RWPE1 (cell line): ENCODE measurements around the gene EIF4G1.
A peak's percentile ranks its signal among the peaks of the same experiment; 100 is the strongest.
"Not testable (repeated sequence)": the region's sequence is repeated elsewhere in the genome, so short reads cannot be mapped to it uniquely, and the experiment has no call there.

ENCODE experiments used
- CTCF ChIA-PET: fragments of 350-600 bp; sonication (Branson Sonifier 250); formaldehyde crosslinking; extraction: SDS; loops from one replicate; lab custom pipeline; 2021; lab: Yijun Ruan, JAX
- POLR2A ChIA-PET: fragments of 400-600 bp; formaldehyde crosslinking; extraction: SDS; loops from one replicate; lab custom pipeline; 2020; ENCODE audit warnings: antibody characterized with exemption; ENCODE audit not compliant: low non-redundant PET; lab: Yijun Ruan, JAX
- DNase-seq: peaks from one replicate; pipeline ENCODE4 v3.0.0; 2012; ENCODE audit warnings: low spot score
- H3K27ac ChIP-seq: fragments of 450-650 bp; 2 replicates; pipeline ENCODE4 v1.5.1; 2017
- CTCF ChIP-seq: fragments of 450-650 bp; conservative IDR thresholded peaks from 2 replicates; pipeline ENCODE4 v1.5.1; 2017; ENCODE audit warnings: low read depth, mild to moderate bottlenecking

The EIF4G1 gene

GRCh38 chr3:184337981-184338380 is 23.6 kb downstream of the EIF4G1 start:
- TF ChIP-seq CTCF: no peak
- CTCF ChIA-PET: interaction anchor here (0.6 to 1.3 kb wide), 3 partner anchors 17 to 246 kb away, joined by 3 read pairs; no protein-coding TSS in a partner anchor
- peak overlapping the region; percentile 94 for H3K27ac ChIP-seq
- POLR2A ChIA-PET: no interaction called here
- no peak for DNase-seq

DNA sequence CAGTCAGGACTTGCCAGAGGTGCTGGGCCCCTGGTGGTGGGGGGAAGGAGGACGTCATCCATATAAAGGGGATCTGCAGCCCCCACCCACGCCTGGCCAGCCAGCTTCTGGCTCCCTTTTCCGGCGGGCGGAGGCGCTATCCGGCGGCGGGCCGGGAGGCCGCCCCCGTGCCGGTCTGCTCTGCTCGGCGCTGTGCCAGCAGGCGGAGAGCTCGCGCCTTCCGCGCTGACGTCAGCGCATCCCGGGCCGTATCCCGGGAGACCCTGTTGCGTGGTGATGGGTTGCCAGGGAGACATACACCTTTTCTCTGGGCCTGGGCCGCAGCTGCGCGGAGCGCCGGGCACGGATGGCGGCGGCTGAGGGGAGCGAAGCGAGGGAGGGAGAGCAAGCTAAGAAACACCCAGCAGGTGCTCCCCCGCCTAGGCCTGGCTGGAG is 24.1 kb downstream of the EIF4G1 start:
- POLR2A ChIA-PET: no interaction called here
- H3K27ac ChIP-seq: peak overlapping the region; percentile 94
- no peak for DNase-seq
- no peak for TF ChIP-seq CTCF
- CTCF ChIA-PET: interaction anchor here (0.6 to 1.3 kb wide), 4 partner anchors 17 to 245 kb away, joined by 3 to 4 read pairs (median 3); no protein-coding TSS in a partner anchor

- no peak for TF ChIP-seq CTCF
- H3K27ac ChIP-seq: peak overlapping the region; percentile 94
- no peak for DNase-seq
- ChIA-PET POLR2A (no interaction called here), CTCF (interaction anchor here (0.7 to 1.3 kb wide), 4 partner anchors 12 to 19 kb away, joined by 3 to 4 read pairs (median 4); no protein-coding TSS in a partner anchor)
Observed at GRCh38 chr3:184339001-184339400, 24.6 kb downstream of the EIF4G1 start.

- H3K27ac ChIP-seq: peak overlapping the region; percentile 94
- DNase-seq, POLR2A ChIA-PET: not testable (repeated sequence)
- CTCF ChIA-PET: interaction anchor here (0.7 to 0.9 kb wide), 2 partner anchors 12 to 14 kb away, joined by 3 to 4 read pairs; no protein-coding TSS in a partner anchor
Observed at GRCh38 chr3:184339451-184340135, 25.2 kb downstream of the EIF4G1 start.

- H3K27ac ChIP-seq: peak overlapping the region; percentile 69
- no peak for TF ChIP-seq CTCF
- POLR2A ChIA-PET: interaction anchor here (0.6 kb wide), 1 partner anchor 21 kb away, joined by 3 read pairs; no protein-coding TSS in a partner anchor
- DNase-seq: peak; percentile 92
- CTCF ChIA-PET: no interaction called here
Observed at GRCh38 chr3:184341925-184342324, 27.5 kb downstream of the EIF4G1 start.

GRCh38 chr3:184343200-184343876 is 28.9 kb downstream of the EIF4G1 start:
- no peak for TF ChIP-seq CTCF
- peak overlapping the region; percentile 69 for H3K27ac ChIP-seq
- DNase-seq: no peak
- ChIA-PET CTCF (interaction anchor here (1.1 kb wide), 1 partner anchor 10 kb away, joined by 4 read pairs; no protein-coding TSS in a partner anchor), POLR2A (interaction anchor here (0.6 to 0.7 kb wide), 2 partner anchors 15 to 38 kb away, joined by 6 to 7 read pairs; no protein-coding TSS in a partner anchor)
